Smooth muscle cell (in vitro differentiated cells): ENCODE data around the gene VTI1A. TPM values are rescaled to one million over a fixed set of nuclear protein-coding genes. Genes with fewer than 3 reads are reported as not detected.

Experiments
- DNase-seq: peaks from one replicate; lab custom pipeline; 2025; ENCODE audit not compliant: unreplicated experiment; lab: John Stamatoyannopoulos, UW
- H2AFZ ChIP-seq: fragments of 200-600 bp; sonication (generic); 2 replicates; pipeline ENCODE4 v1.6.0; 2016; ENCODE audit warnings: antibody characterized with exemption, low read depth, mild to moderate bottlenecking
- H3F3A ChIP-seq: fragments of 200-600 bp; sonication (generic); 2 replicates; pipeline ENCODE4 v1.6.0; 2017; ENCODE audit warnings: antibody characterized with exemption, low read depth
- H3K27ac ChIP-seq: fragments of 200-600 bp; sonication (generic); 2 replicates; pipeline ENCODE4 v1.5.1; 2016; ENCODE audit warnings: low read depth, mild to moderate bottlenecking
- H3K27me3 ChIP-seq: fragments of 200-600 bp; sonication (generic); 2 replicates; pipeline ENCODE4 v1.6.1; 2016; ENCODE audit warnings: low read depth, mild to moderate bottlenecking
- H3K36me3 ChIP-seq: fragments of 200-600 bp; sonication (generic); 2 replicates; pipeline ENCODE4 v1.5.1; 2016; ENCODE audit warnings: low read depth
- H3K4me1 ChIP-seq: fragments of 200-600 bp; sonication (generic); 2 replicates; pipeline ENCODE4 v1.5.1; 2016; ENCODE audit warnings: low read depth
- H3K4me2 ChIP-seq: fragments of 200-600 bp; sonication (generic); 2 replicates; pipeline ENCODE4 v1.6.0; 2016; ENCODE audit warnings: mild to moderate bottlenecking
- H3K4me3 ChIP-seq: fragments of 200-600 bp; sonication (generic); 2 replicates; pipeline ENCODE4 v1.5.1; 2016; ENCODE audit warnings: mild to moderate bottlenecking
- H3K79me2 ChIP-seq: fragments of 200-600 bp; sonication (generic); 2 replicates; pipeline ENCODE4 v1.6.0; 2016; ENCODE audit warnings: low read depth, mild to moderate bottlenecking
- H3K9ac ChIP-seq: fragments of 200-600 bp; sonication (generic); 2 replicates; pipeline ENCODE4 v1.6.0; 2016; ENCODE audit warnings: low read depth
- H3K9me3 ChIP-seq: fragments of 200-600 bp; sonication (generic); replicated peaks from 2 replicates; pipeline ENCODE4 v1.5.1; 2016; ENCODE audit warnings: low read depth
- H4K20me1 ChIP-seq: fragments of 200-600 bp; sonication (generic); 2 replicates; pipeline ENCODE4 v1.6.0; 2016; ENCODE audit warnings: low read depth
- CTCF ChIP-seq: fragments of 200-600 bp; sonication (generic); IDR thresholded peaks from 2 replicates; pipeline ENCODE4 v1.5.1; 2017; ENCODE audit warnings: borderline replicate concordance, mild to moderate bottlenecking, antibody characterized with exemption; ENCODE audit not compliant: insufficient read depth, poor library complexity, severe bottlenecking
- WGBS: methylation state at CpG from one replicate; pipeline ENCODE4 v1.1.7; 2016; ENCODE audit warnings: low lambda C conversion rate; 5-methylcytosine and 5-hydroxymethylcytosine counted together
- polyA plus RNA-seq: library from polyadenylated mRNA; unstranded; fragments of >200 nt; fragmentation: Nextera tagmentation; extraction: Ambion mirVana; gene quantifications from 2 replicates; pipeline ENCODE4 v1.2.1, GENCODE V29; 2016
- total RNA-seq: library from RNA; depleted of rRNA; stranded (reverse); fragments of >200 nt; gene quantifications from 2 replicates; pipeline ENCODE4 v1.2.3, GENCODE V29; 2014

VTI1A gene
- total and polyA plus RNA-seq, 2 experiments from 2014 or later: 14.0 to 21.8 TPM

- H3K27me3 ChIP-seq: no peaks in the 10 kb centered on the region
- H3K4me2 ChIP-seq: no peak overlapping the region
- H3F3A ChIP-seq: no peaks in the 10 kb centered on the region
- no peaks in the 10 kb centered on the region for H4K20me1 ChIP-seq
- H2AFZ ChIP-seq: no peak overlapping the region
- no peaks in the 10 kb centered on the region for H3K79me2 ChIP-seq
- TF ChIP-seq CTCF: no peak
- no peaks in the 10 kb centered on the region for H3K36me3 ChIP-seq
- 98% methylated on average over 4 of the region's 4 CpGs for WGBS
- H3K9me3 ChIP-seq: no peaks in the 10 kb centered on the region
- H3K27ac ChIP-seq: no peak overlapping the region
- no peak overlapping the region for H3K9ac ChIP-seq
- no peak for DNase-seq
- peaks cover 16% of the 10 kb centered on the region for H3K4me1 ChIP-seq
- no peak overlapping the region for H3K4me3 ChIP-seq
Measured at GRCh38 chr10:112735041-112735695, 288.2 kb downstream of the VTI1A start.

GRCh38 chr10:112738606-112739591 is 291.9 kb downstream of the VTI1A start:
- H3K79me2 ChIP-seq: no peaks in the 10 kb centered on the region
- H3K4me2 ChIP-seq: no peak overlapping the region
- no peaks in the 10 kb centered on the region for H4K20me1 ChIP-seq
- DNase-seq: no peak
- no peaks in the 10 kb centered on the region for H3F3A ChIP-seq
- WGBS: 79% methylated on average over 11 of the region's 11 CpGs
- H3K9ac ChIP-seq: no peak overlapping the region
- H3K27me3 ChIP-seq: no peaks in the 10 kb centered on the region
- H3K9me3 ChIP-seq: no peaks in the 10 kb centered on the region
- H3K4me3 ChIP-seq: no peak overlapping the region
- H3K4me1 ChIP-seq: no peaks in the 10 kb centered on the region
- no peaks in the 10 kb centered on the region for H3K36me3 ChIP-seq
- H3K27ac ChIP-seq: no peak overlapping the region
- TF ChIP-seq CTCF: no peak
- no peak overlapping the region for H2AFZ ChIP-seq

- Histone ChIP-seq H3K36me3 (no peaks in the 10 kb centered on the region), H3K9ac (no peak overlapping the region), H3K27ac (no peak overlapping the region), H3F3A (no peaks in the 10 kb centered on the region), H3K4me3 (no peak overlapping the region), H3K27me3 (no peaks in the 10 kb centered on the region), H3K9me3 (no peaks in the 10 kb centered on the region), H3K4me2 (no peak overlapping the region), H2AFZ (no peak overlapping the region), H3K4me1 (no peaks in the 10 kb centered on the region), H3K79me2 (no peaks in the 10 kb centered on the region), H4K20me1 (no peaks in the 10 kb centered on the region)
- TF ChIP-seq CTCF: no peak
- WGBS: 87% methylated on average over 5 of the region's 6 CpGs
- no peak for DNase-seq
Measured at GRCh38 chr10:112739592-112740353, 292.8 kb downstream of the VTI1A start.
